Stimulated activated CD8-positive, alpha-beta memory T cell treated with anti-CD3 and anti-CD28 coated beads, Interleukin-12 subunit alpha, Interleukin-12 subunit beta, amount 100 ng/mL, for 24 hours (primary cell): ENCODE measurements around the gene DTYMK.

Experiments used
- DNase-seq: peaks from one replicate; pipeline ENCODE4 v3.0.0-alpha.2; 2020; ENCODE audit errors: extremely low read depth

The DTYMK gene

DNA sequence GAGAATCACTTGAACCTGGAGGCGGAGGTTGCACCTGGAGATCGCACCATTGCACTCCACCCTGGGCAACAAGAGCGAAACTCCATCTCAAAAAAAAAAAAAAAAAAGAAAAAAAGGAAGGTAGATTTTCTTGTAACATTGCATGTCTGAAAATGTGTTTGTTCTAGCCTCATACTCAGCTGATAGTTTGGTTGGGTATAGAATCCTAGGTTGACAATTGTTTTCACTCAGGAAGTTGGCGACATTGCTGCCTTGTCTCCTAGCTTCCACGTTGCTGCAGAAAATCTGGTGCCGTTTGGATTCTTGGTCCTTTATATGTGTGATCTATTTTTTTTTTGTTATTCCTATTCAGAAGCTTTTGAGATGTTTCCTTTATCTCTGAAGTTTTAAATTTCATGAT lies 19.9 kb upstream of the DTYMK start:
- DNase-seq, result no peak

DNA sequence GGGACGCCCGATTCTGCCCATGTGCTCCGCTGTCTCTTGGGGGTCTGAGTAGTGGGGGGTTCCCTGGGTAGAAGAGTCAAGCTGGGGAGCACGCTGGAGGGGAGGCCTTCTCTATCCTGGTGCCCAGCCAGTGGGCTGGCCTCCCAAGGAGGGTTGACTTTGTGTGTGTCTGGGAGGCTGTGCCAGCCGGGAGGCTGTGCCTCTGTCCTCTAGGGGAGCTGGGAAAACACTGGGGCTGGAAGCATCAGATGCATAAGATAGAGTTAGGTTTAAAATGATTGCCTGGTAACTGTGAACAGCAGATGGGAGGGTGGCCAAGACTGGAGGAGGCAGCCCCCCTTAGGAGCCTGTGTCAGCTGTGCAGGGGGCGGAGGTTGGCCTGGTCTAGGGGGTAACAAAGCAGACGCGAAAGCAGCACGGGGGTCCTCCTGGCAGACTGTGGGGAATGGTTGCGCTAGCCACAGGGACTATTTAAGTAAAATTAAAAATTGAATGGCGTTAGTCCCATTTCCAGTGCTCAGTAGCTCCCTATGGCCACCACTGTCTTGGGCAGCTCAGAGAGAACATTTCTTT lies 16.5 kb upstream of the DTYMK start:
- DNase-seq, result no peak

GRCh38 chr2:241702155-241703031 lies 15.8 kb upstream of the DTYMK start:
- DNase-seq, result peak; percentile 76

DNA sequence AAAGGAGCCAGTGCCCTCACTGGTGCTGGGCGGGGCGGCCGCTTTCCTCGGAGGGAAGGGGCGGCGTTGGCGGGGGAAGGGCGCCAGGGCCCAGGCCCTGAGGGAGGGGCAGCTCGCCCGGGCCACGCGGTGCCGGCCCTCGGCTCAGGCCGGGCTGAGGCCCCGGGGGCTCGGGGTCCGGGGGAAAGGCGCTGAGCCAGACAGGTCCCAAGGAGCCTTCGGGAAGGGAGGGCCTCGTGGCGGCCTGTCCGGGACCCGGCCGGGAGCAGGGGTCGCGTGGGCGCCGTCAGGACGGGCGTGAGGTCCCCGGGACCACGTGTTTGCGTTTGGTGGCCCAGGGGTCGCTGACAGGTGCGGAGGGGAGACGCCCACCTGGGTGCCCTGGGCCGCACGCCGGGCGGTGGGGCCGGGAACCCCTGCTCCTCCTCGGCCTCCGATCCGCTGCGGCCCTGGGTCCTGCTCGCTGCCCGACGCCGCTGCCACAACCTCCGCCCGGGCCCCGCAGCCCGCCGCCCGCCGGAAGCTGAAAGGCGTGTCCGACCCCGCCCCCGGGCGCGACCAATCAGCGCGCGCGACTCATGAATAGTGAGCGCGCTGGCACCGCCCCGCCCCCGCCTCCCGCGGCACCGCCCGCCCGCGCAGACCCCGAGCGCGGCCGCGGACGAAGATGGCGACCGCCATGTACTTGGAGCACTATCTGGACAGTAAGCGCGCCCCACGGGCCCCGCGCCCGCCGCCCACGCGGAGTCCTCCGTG lies 15.0 kb upstream of the DTYMK start, which contains the start of gene ING5:
Gene ING5, plus strand, starts transcription at position 641 of the 756 bp plus-strand sequence. Its CDS starts 27 bp downstream, at position 668.
- DNase-seq, result peak; percentile 92

DNA sequence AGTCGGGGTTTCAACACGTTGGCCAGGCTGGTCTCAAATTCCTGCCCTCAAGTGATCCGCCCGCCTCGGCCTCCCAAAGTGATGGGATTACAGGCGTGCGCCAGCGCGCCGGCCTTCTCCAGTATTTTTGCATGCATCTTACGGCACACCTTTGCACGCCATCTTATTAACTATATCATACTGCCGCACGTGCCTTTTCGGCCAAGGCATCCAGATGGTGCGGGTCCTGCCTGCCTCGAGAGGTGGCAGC lies 14.5 kb upstream of the DTYMK start:
- DNase-seq, result no peak

GRCh38 chr2:241695651-241696050 lies 9.0 kb upstream of the DTYMK start:
- DNase-seq, result no peak

GRCh38 chr2:241692448-241692847 lies 5.8 kb upstream of the DTYMK start:
- DNase-seq, result no peak

DNA sequence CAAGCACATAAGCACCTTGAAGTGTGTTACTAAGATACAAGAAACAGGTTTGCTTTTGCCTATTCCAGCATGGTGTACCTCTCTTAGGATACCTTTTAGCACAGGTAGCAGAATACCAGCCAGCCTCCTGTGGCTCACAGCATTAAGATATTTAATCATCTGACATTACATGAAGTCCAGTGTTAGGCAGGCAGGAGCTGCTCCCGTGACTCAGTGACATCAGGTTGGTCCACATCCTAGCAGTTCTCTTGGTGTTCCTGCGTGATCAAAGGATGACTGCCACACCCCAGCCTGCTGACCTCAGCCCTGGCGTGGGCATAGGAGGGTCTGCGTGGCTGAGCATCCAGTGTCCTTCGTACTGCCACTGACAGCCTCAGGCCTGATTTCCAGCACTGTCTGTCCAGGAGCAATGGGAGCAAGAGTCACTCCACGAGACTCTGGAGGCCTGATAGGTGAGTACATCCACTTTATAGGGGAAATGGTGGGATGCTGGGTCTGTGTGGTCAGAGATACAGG lies 3.6 kb upstream of the DTYMK start:
- no peak for DNase-seq

GRCh38 chr2:241689306-241689705 lies 2.7 kb upstream of the DTYMK start:
- DNase-seq, result no peak

GRCh38 chr2:241686324-241686649 lies 328 bp downstream of the DTYMK start:
- DNase-seq, result no peak

DNA sequence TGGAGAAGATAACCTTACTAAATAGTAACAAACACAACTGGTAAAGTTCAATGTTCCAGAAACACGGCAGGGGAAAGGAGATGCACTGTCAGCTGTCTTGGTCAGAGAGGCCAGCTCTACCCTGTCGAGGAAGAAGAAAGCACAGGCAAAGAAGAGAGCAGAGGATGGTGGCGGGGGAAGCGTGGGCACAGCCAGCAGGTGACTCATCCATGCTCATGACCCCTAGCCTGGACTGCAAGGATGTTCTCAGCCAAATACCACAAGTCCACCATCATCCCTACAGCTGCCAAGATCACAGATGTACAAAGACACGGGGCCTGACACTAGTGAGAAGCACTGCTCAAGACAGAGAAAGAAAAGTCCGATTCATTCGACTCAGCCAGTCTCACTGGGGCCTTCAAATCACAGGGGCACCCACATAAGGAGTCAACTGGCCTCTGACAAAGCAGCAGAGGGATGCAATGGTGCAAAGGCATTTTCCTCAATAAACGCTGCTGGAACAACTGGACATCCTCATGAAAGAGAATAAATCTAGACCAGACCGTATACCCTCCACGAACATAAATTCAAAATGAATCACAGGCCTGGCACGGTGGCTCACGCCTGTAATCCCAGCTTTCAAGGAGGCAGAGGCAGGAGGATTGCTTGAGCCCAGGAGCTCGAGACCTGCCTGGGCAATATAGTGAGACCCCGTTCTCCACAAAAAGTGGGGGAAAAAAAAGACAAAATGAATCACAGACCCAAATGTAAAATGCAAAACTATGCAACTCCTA lies 5.6 kb downstream of the DTYMK start:
- no peak for DNase-seq

- no peak for DNase-seq
These were observed 6.6 kb downstream of the DTYMK start for GRCh38 chr2:241680044-241680443.

DNA sequence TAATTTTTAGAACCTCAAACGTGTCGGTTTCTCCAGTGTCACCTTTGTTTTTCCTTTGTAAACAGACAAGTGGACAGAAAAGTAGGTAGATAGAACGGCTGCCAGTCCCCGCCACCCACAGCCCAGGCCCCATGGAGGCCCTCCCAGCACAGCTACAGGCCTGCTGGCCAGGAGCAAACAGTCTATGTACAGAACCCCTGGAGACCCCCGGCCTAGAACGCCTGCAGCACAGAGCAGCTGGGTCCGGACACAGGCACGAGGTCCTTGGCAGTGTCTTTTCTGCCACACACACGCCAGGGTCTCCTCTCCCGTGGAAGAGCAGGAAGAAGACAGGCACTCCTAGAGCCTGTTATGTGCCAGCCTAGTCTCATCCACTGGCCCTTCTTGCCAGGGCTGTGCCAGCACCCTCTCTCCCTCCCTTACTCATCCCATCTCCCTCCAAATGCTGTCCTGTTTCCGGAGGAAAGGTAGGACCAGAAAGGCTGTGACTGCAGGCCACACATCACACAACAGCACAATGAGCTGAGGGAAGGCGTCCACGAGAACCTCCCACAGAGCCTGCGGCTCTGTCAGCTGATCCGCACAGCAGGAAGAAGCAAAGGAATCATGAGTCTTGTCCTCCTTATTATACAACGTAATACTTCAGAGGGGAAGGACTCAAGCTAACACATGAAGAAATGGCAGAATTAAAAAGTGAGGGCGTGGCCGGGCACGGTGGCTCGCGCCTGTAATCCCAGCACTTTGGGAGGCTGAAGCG lies 7.7 kb downstream of the DTYMK start:
- DNase-seq, result no peak

DNA sequence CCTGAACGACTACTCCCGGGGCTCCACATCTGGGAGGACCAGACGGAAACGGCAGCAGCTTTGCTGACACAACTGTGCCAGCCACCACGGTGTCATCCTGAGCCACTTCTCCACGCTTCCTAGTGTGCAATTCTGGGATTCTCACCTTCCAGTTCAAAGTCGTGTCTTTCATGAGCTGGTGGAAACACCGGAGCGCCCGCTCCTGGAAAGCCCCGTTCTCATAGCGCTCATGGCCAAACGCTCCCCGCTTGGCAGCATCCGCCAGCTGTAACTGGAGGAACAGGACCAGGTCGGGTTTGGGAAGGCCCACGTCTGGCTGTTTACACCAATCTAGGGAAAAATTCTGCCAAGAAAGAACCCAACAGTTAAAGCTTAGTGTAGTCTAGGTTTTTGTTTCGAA lies 8.3 kb downstream of the DTYMK start:
- no peak for DNase-seq

- DNase-seq, result no peak
These were observed 9.2 kb downstream of the DTYMK start for GRCh38 chr2:241677392-241677791.

DNA sequence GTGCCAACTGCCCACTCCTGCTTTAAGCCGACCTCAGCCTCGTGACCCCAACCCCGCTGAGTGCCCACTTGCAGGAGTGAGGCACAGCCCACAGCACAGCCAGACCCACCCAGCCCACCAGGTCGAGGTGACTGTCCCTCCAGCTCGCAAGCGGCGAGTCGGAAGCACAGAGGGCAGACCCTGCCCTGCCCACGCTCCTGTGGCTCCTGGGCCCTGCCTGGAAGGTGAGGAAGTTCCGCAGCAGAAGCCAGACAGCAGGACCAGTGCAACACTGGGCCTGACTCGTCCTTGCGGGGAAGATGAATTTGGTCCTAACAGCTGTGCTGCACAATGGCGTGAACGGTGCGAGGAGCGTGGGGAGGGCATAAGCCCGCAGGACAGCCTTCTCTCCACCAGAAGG lies 9.9 kb downstream of the DTYMK start:
- DNase-seq, result no peak

DNA sequence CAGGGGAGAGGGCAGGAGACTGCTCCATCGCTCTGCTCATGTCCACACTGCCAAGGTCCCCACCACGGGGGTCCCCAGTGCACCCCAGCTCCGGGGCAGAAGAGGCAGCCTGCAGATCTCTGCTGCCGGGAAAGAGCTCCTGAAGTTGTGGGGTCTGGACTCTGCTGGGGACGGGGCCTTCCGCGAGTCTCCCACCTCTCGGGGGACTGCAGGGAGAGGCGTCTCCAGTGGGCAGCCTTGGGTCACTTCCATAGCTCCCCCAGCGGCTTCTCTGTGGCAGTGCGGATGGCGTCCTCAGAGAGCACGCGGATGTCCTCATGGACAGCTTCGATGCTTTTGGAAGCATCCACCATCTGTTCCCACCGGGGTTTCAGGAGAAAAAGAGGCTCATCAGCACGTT lies 10.7 kb downstream of the DTYMK start:
- no peak for DNase-seq

DNA sequence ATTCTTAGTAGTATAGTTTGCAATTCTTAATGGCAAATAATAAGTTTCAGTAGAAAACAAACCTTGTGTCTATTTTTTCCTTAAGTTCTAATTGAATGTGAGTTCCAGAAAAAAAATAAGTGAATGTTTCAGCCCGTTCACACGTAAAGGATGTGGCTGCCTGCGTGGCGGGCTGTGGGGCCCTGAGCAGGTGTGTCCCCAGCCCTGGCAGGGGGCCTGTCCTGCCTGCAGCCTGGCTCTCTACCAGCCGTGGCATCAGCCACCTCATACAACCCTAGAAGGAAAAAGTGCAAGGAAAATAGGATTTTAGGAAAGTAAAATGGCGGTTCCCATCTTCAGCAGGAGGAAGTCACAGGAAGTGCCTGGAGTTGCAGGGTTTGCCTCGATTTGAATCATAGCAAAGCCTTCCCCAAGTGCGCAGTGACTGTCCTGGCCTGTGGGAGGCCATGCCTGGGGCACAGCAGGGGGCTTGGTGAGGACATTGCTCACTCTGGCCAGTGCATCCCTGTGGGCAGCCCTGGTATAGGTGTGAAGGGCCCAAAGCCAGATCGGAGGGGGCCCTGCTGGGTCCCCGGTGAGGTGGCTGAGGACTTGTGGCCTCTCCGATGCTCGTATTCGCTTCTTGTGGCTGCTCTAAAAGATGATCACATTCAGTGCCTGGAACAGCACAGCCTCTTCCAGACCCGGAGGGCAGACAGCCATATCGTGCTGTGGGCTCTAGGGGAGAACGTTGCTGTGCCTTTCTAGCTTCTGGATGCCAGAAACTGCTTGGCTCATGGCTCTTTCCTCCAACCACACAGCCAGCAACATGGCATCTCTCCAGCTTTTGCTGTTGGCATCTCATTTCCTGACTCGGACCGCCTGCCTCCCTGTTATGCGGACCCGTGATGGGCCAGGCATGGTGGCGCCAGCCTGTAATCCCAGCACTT lies 12.6 kb downstream of the DTYMK start:
- no peak for DNase-seq

- no peak for DNase-seq
These were observed 13.4 kb downstream of the DTYMK start for GRCh38 chr2:241673189-241673663.
